ENCODE data around the gene SERGEF. TPM values are rescaled to one million over a fixed set of nuclear protein-coding genes. Genes with fewer than 3 reads are reported as not detected.

SERGEF gene
- total RNA-seq, 2 donors from 2014 or later, result 26.7 to 42.1 TPM

DNA sequence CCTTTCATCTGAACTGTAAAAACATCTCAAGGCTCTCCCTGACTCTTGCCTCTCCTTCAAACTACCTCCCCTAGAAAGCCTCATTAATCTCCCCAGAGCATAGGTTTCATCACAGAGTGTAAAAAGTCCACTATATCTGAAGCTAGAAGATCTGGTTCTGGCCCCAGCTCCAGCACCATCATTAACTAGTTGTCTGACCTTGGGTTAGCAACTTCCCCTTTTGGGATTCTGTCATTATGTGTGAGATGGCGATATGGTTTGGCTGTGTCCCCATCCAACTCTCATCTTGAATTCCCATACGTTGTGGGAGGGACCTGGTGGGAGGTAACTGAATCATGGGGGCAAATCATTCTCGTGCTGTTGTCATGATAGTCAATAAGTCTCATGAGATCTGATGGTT lies 181.0 kb downstream of the SERGEF start:
- no peak overlapping the region for H3K9ac ChIP-seq (ENCODE audit: extremely low read depth, low read length, poor library complexity, severe bottlenecking)
- Mint-ChIP-seq H3K4me1 (peaks cover 4% of the 10 kb centered on the region), H3K4me3 (no peak overlapping the region), H3K27ac (no peak overlapping the region), H3K27me3 (ENCODE audit: insufficient read depth) (no peaks in the 10 kb centered on the region), H3K36me3 (ENCODE audit: low read depth) (no peaks in the 10 kb centered on the region), H3K9me3 (no peaks in the 10 kb centered on the region)
- no peaks in the 10 kb centered on the region for H3K36me3 ChIP-seq (ENCODE audit: control insufficient read depth, insufficient read depth, low read length)
- H3K4me3 ChIP-seq (ENCODE audit: low read length), result no peak overlapping the region
- no peak overlapping the region for H3K27ac ChIP-seq (ENCODE audit: low read depth, low read length)
- TF ChIP-seq, protein P1, sequence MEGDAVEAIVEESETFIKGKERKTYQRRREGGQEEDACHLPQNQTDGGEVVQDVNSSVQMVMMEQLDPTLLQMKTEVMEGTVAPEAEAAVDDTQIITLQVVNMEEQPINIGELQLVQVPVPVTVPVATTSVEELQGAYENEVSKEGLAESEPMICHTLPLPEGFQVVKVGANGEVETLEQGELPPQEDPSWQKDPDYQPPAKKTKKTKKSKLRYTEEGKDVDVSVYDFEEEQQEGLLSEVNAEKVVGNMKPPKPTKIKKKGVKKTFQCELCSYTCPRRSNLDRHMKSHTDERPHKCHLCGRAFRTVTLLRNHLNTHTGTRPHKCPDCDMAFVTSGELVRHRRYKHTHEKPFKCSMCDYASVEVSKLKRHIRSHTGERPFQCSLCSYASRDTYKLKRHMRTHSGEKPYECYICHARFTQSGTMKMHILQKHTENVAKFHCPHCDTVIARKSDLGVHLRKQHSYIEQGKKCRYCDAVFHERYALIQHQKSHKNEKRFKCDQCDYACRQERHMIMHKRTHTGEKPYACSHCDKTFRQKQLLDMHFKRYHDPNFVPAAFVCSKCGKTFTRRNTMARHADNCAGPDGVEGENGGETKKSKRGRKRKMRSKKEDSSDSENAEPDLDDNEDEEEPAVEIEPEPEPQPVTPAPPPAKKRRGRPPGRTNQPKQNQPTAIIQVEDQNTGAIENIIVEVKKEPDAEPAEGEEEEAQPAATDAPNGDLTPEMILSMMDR (conservative IDR thresholded peaks at IDR 0.05), result no peak
- DNase-seq, result no peak
- WGBS, 2 experiments (ENCODE audit: insufficient coverage in 1 of 2, insufficient read length in 1 of 2), result 96 to 100% methylated on average over 2 to 3 of the region's 3 CpGs
- no peaks in the 10 kb centered on the region for H3K4me1 ChIP-seq (ENCODE audit: control insufficient read depth, insufficient read depth, low read length)
- no peaks in the 10 kb centered on the region for H3K9me3 ChIP-seq (ENCODE audit: control insufficient read depth, low read length)
- H3K27me3 ChIP-seq (ENCODE audit: control insufficient read depth, insufficient read depth, low read length, poor library complexity, severe bottlenecking), result no peaks in the 10 kb centered on the region

DNA sequence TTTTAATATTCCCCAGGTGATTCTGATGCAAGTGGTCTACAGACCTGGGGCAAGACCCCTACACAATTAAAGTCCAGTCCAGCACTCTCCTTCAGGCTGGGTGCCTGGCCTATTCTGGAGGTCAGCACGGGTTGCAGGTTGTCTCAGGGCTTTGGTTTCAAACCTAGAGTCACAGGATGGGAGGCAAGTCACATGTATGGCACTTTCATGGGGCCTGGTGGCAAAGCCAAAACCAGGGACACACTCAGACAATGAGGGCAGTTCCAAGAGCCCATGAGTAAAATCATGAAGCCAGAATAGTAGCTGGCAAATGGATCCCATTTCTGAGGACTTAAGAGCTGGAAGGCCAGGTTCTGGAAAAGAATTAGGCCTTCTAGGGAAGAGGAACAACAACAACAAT lies 181.6 kb downstream of the SERGEF start:
- 67 to 95% methylated on average over 1 of the region's 1 CpG for WGBS, 2 experiments (ENCODE audit: insufficient coverage in 1 of 2, insufficient read length in 1 of 2)
- Mint-ChIP-seq H3K4me3 (no peak overlapping the region), H3K27ac (no peak overlapping the region), H3K9me3 (no peaks in the 10 kb centered on the region), H3K27me3 (ENCODE audit: insufficient read depth) (no peaks in the 10 kb centered on the region), H3K36me3 (ENCODE audit: low read depth) (no peaks in the 10 kb centered on the region), H3K4me1 (peaks cover 4% of the 10 kb centered on the region)
- no peaks in the 10 kb centered on the region for H3K27me3 ChIP-seq (ENCODE audit: control insufficient read depth, insufficient read depth, low read length, poor library complexity, severe bottlenecking)
- H3K36me3 ChIP-seq (ENCODE audit: control insufficient read depth, insufficient read depth, low read length), result no peaks in the 10 kb centered on the region
- DNase-seq, result no peak
- H3K4me3 ChIP-seq (ENCODE audit: low read length), result no peak overlapping the region
- H3K4me1 ChIP-seq (ENCODE audit: control insufficient read depth, insufficient read depth, low read length), result no peaks in the 10 kb centered on the region
- no peak overlapping the region for H3K27ac ChIP-seq (ENCODE audit: low read depth, low read length)
- no peaks in the 10 kb centered on the region for H3K9me3 ChIP-seq (ENCODE audit: control insufficient read depth, low read length)
- TF ChIP-seq, protein P1 (conservative IDR thresholded peaks at IDR 0.05), result no peak
- H3K9ac ChIP-seq (ENCODE audit: extremely low read depth, low read length, poor library complexity, severe bottlenecking), result no peak overlapping the region

DNA sequence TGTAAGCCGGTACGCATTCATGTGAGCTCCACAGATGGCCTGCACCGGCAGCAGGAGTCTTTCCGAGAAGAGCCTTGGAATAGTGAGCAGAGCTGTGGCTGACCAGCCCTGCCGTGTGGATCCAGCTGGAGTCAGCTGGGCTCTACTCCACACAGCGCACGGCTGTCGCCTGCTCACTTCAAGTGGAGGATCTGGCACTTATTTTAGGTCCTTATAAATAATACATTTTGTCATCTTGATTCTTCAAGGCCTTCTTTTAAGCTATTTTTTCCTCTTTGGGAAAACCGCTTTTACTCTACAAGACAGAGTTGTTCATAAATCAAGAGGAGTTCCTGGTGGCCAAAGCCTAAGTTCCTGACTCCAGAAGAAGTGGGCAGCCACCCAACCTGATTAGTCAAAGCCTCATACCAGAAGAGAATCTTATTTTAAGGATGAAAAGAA lies 184.5 kb downstream of the SERGEF start:
- Mint-ChIP-seq H3K4me3 (no peak overlapping the region), H3K9me3 (no peaks in the 10 kb centered on the region), H3K27ac (no peak overlapping the region), H3K27me3 (ENCODE audit: insufficient read depth) (no peaks in the 10 kb centered on the region), H3K4me1 (peaks cover 4% of the 10 kb centered on the region), H3K36me3 (ENCODE audit: low read depth) (no peaks in the 10 kb centered on the region)
- no peak overlapping the region for H3K9ac ChIP-seq (ENCODE audit: extremely low read depth, low read length, poor library complexity, severe bottlenecking)
- 89 to 95% methylated on average over 9 of the region's 9 CpGs for WGBS, 2 experiments (ENCODE audit: insufficient coverage in 1 of 2, insufficient read length in 1 of 2)
- TF ChIP-seq, protein P1 (conservative IDR thresholded peaks at IDR 0.05), result no peak
- no peak overlapping the region for H3K4me3 ChIP-seq (ENCODE audit: low read length)
- no peaks in the 10 kb centered on the region for H3K36me3 ChIP-seq (ENCODE audit: control insufficient read depth, insufficient read depth, low read length)
- H3K27me3 ChIP-seq (ENCODE audit: control insufficient read depth, insufficient read depth, low read length, poor library complexity, severe bottlenecking), result no peaks in the 10 kb centered on the region
- H3K4me1 ChIP-seq (ENCODE audit: control insufficient read depth, insufficient read depth, low read length), result no peaks in the 10 kb centered on the region
- DNase-seq, result no peak
- no peak overlapping the region for H3K27ac ChIP-seq (ENCODE audit: low read depth, low read length)
- H3K9me3 ChIP-seq (ENCODE audit: control insufficient read depth, low read length), result no peaks in the 10 kb centered on the region
